GM23338 (cell line): ENCODE results near the gene HSF5. TPM values are rescaled to one million over a fixed set of nuclear protein-coding genes. Genes with fewer than 3 reads are reported as not detected.

Source experiments
- ATAC-seq: fragments of 200-7000 bp; cut with Tn5 transposase; 3 replicates; pipeline ENCODE4 v1.9.1; 2020
- DNase-seq: peaks from one replicate; pipeline ENCODE4 v3.0.0-alpha.2; 2015; ENCODE audit warnings: low spot score
- H2AFZ ChIP-seq: fragments of 200-600 bp; sonication (generic); 2 replicates; pipeline ENCODE4 v1.8.0; 2016; ENCODE audit warnings: antibody characterized with exemption, mild to moderate bottlenecking, moderate library complexity
- H3F3A ChIP-seq: fragments of 200-600 bp; sonication (generic); replicated peaks from 2 replicates; pipeline ENCODE4 v1.8.0; 2017; ENCODE audit warnings: antibody characterized with exemption, mixed run types, low read depth
- H3K27ac ChIP-seq: fragments of 200-600 bp; sonication (generic); 2 replicates; pipeline ENCODE4 v1.6.1; 2016; ENCODE audit warnings: low read depth
- H3K27me3 ChIP-seq: fragments of 200-600 bp; sonication (generic); 2 replicates; pipeline ENCODE4 v1.8.0; 2016; ENCODE audit warnings: mild to moderate bottlenecking, mixed run types, moderate library complexity; ENCODE audit not compliant: insufficient read depth
- H3K36me3 ChIP-seq: fragments of 200-600 bp; sonication (generic); 2 replicates; pipeline ENCODE4 v1.8.0; 2016; ENCODE audit warnings: mild to moderate bottlenecking; ENCODE audit not compliant: insufficient read depth
- H3K4me1 ChIP-seq: fragments of 200-600 bp; sonication (generic); 2 replicates; pipeline ENCODE4 v1.8.0; 2016; ENCODE audit warnings: mild to moderate bottlenecking, moderate library complexity; ENCODE audit not compliant: insufficient read depth
- H3K4me2 ChIP-seq: fragments of 200-600 bp; sonication (generic); 2 replicates; pipeline ENCODE4 v1.7.1; 2017; ENCODE audit warnings: mixed run types
- H3K4me3 ChIP-seq: fragments of 200-600 bp; sonication (generic); 2 replicates; pipeline ENCODE4 v1.6.1; 2016; ENCODE audit warnings: mixed run types
- H3K79me2 ChIP-seq: fragments of 200-600 bp; sonication (generic); replicated peaks from 2 replicates; pipeline ENCODE4 v1.8.0; 2017; ENCODE audit warnings: mild to moderate bottlenecking; ENCODE audit not compliant: insufficient read depth
- H3K9me2 ChIP-seq: fragments of 200-600 bp; sonication (generic); 2 replicates; pipeline ENCODE4 v1.8.0; 2017; ENCODE audit not compliant: insufficient read depth
- H4K20me1 ChIP-seq: fragments of 200-600 bp; sonication (generic); replicated peaks from 2 replicates; pipeline ENCODE4 v1.8.0; 2017; ENCODE audit warnings: mild to moderate bottlenecking; ENCODE audit not compliant: insufficient read depth
- H3K27ac Mint-ChIP-seq: 2 replicates; pipeline ENCODE4 v1.8.0; 2020; ENCODE audit warnings: inconsistent platforms, mild to moderate bottlenecking, moderate library complexity, mixed read lengths
- H3K27me3 Mint-ChIP-seq: 3 replicates; pipeline ENCODE4 v1.8.0; 2022; ENCODE audit warnings: low read depth, mild to moderate bottlenecking, moderate library complexity, mixed read lengths, inconsistent platforms; ENCODE audit not compliant: insufficient read depth, poor library complexity
- H3K36me3 Mint-ChIP-seq: 3 replicates; pipeline ENCODE4 v1.8.0; 2021; ENCODE audit warnings: low read depth, mild to moderate bottlenecking, inconsistent platforms, moderate library complexity, mixed read lengths
- H3K4me1 Mint-ChIP-seq: 3 replicates; pipeline ENCODE4 v1.8.0; 2020; ENCODE audit warnings: mild to moderate bottlenecking, inconsistent platforms, mixed read lengths
- H3K4me3 Mint-ChIP-seq: 3 replicates; pipeline ENCODE4 v1.8.0; 2021; ENCODE audit warnings: moderate library complexity, mild to moderate bottlenecking, inconsistent platforms, mixed read lengths
- H3K9me3 Mint-ChIP-seq: 3 replicates; pipeline ENCODE4 v1.8.0; 2020; ENCODE audit warnings: moderate library complexity, mild to moderate bottlenecking, inconsistent platforms, mixed read lengths
- CREB1 ChIP-seq: fragments of 250-450 bp; sonication (Bioruptor Pico); IDR thresholded peaks from 2 replicates; pipeline ENCODE4 v1.5.0; 2020; ENCODE audit warnings: low read depth, mild to moderate bottlenecking, moderate library complexity
- CTCF ChIP-seq, 2 experiments: fragments of 200-600 bp in 1 of 2; sonication (generic) in 1 of 2; conservative IDR thresholded peaks; 2 replicates each; pipeline versions ENCODE4 v1.5.1 to v1.6.1; 2016 to 2017; ENCODE audit warnings: antibody characterized with exemption in 2 of 2, low read depth in 2 of 2, mild to moderate bottlenecking in 2 of 2, moderate library complexity in 1 of 2
- EZH2 ChIP-seq: fragments of 200-600 bp; sonication (generic); IDR thresholded peaks from one replicate; pipeline ENCODE4 v1.8.0; 2017; ENCODE audit warnings: antibody characterized with exemption, mild to moderate bottlenecking, low read depth; ENCODE audit not compliant: unreplicated experiment
- EZH2phosphoT487 ChIP-seq: fragments of 200-600 bp; sonication (generic); IDR thresholded peaks from one replicate; pipeline ENCODE4 v1.8.1; 2018; ENCODE audit warnings: antibody characterized with exemption; ENCODE audit not compliant: unreplicated experiment
- JUNB ChIP-seq: IDR thresholded peaks from one replicate; pipeline ENCODE4 v1.6.1; 2016; ENCODE audit warnings: antibody characterized with exemption; ENCODE audit not compliant: unreplicated experiment
- POLR2AphosphoS5 ChIP-seq: IDR thresholded peaks from 2 replicates; pipeline ENCODE4 v1.6.1; 2016; ENCODE audit warnings: antibody characterized with exemption, low read depth
- STAT1 ChIP-seq: IDR thresholded peaks from one replicate; pipeline ENCODE4 v1.6.1; 2016; ENCODE audit warnings: antibody characterized with exemption; ENCODE audit not compliant: unreplicated experiment
- ZNF114 ChIP-seq: fragments of 250-450 bp; sonication (Bioruptor Pico); IDR thresholded peaks from 2 replicates; pipeline ENCODE4 v1.5.0; 2020; ENCODE audit warnings: mild to moderate bottlenecking, moderate library complexity
- ZNF331 ChIP-seq: fragments of 250-450 bp; sonication (Bioruptor Pico); IDR thresholded peaks from 2 replicates; pipeline ENCODE4 v1.5.0; 2020; ENCODE audit warnings: low read depth, mild to moderate bottlenecking, moderate library complexity
- polyA plus RNA-seq: library from polyadenylated mRNA; unstranded; fragments of >200 nt; fragmentation: Nextera tagmentation; extraction: Ambion mirVana; gene quantifications from 2 replicates; pipeline ENCODE4 v1.2.1, GENCODE V29; 2016
- total RNA-seq: library from RNA; depleted of rRNA; stranded (reverse); fragments of >200 nt; shearing (Covaris generic); gene quantifications from 2 replicates; pipeline ENCODE4 v1.2.3, GENCODE V29; 2014
- TF ChIP-seq, protein P1 (sequence below): IDR thresholded peaks from 2 replicates; pipeline ENCODE4 v1.6.1; 2016; ENCODE audit warnings: antibody characterized with exemption
- TF ChIP-seq, protein P2 (sequence below): fragments of 250-450 bp; sonication (Bioruptor Pico); IDR thresholded peaks from 2 replicates; pipeline ENCODE4 v1.5.0; 2020; ENCODE audit warnings: mild to moderate bottlenecking, moderate library complexity

The HSF5 gene
- total and polyA plus RNA-seq, 2 experiments from 2014 or later, result 0.24 TPM; not detected in 1

GRCh38 chr17:58412961-58413586 lies 75.1 kb downstream of the HSF5 start:
- Histone ChIP-seq H3F3A (no peaks in the 10 kb centered on the region), H3K9me2 (no peaks in the 10 kb centered on the region), H2AFZ (no peak overlapping the region), H3K27ac (no peak overlapping the region), H3K4me1 (peaks cover 11% of the 10 kb centered on the region), H3K79me2 (no peaks in the 10 kb centered on the region), H4K20me1 (no peaks in the 10 kb centered on the region; the same call in 1 of the 2 replicates), H3K4me3 (no peak overlapping the region), H3K4me2 (no peak overlapping the region), H3K36me3 (no peaks in the 10 kb centered on the region), H3K27me3 (no peaks in the 10 kb centered on the region)
- Mint-ChIP-seq H3K27ac (no peak overlapping the region), H3K36me3 (no peaks in the 10 kb centered on the region), H3K27me3 (no peaks in the 10 kb centered on the region), H3K4me3 (no peak overlapping the region), H3K9me3 (no peaks in the 10 kb centered on the region), H3K4me1 (peaks cover 21% of the 10 kb centered on the region; the same call in 2 of the 3 replicates)
- TF ChIP-seq CTCF (conservative IDR thresholded peaks at IDR 0.05; ENCODE audit: low read depth in 2 of 2), result no peak
- TF ChIP-seq JUNB, result no peak
- no peak for TF ChIP-seq POLR2AphosphoS5
- TF ChIP-seq EZH2phosphoT487, result no peak
- TF ChIP-seq, protein P1, sequence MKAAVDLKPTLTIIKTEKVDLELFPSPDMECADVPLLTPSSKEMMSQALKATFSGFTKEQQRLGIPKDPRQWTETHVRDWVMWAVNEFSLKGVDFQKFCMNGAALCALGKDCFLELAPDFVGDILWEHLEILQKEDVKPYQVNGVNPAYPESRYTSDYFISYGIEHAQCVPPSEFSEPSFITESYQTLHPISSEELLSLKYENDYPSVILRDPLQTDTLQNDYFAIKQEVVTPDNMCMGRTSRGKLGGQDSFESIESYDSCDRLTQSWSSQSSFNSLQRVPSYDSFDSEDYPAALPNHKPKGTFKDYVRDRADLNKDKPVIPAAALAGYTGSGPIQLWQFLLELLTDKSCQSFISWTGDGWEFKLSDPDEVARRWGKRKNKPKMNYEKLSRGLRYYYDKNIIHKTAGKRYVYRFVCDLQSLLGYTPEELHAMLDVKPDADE, result no peak
- no peak for TF ChIP-seq EZH2
- TF ChIP-seq, protein P2, sequence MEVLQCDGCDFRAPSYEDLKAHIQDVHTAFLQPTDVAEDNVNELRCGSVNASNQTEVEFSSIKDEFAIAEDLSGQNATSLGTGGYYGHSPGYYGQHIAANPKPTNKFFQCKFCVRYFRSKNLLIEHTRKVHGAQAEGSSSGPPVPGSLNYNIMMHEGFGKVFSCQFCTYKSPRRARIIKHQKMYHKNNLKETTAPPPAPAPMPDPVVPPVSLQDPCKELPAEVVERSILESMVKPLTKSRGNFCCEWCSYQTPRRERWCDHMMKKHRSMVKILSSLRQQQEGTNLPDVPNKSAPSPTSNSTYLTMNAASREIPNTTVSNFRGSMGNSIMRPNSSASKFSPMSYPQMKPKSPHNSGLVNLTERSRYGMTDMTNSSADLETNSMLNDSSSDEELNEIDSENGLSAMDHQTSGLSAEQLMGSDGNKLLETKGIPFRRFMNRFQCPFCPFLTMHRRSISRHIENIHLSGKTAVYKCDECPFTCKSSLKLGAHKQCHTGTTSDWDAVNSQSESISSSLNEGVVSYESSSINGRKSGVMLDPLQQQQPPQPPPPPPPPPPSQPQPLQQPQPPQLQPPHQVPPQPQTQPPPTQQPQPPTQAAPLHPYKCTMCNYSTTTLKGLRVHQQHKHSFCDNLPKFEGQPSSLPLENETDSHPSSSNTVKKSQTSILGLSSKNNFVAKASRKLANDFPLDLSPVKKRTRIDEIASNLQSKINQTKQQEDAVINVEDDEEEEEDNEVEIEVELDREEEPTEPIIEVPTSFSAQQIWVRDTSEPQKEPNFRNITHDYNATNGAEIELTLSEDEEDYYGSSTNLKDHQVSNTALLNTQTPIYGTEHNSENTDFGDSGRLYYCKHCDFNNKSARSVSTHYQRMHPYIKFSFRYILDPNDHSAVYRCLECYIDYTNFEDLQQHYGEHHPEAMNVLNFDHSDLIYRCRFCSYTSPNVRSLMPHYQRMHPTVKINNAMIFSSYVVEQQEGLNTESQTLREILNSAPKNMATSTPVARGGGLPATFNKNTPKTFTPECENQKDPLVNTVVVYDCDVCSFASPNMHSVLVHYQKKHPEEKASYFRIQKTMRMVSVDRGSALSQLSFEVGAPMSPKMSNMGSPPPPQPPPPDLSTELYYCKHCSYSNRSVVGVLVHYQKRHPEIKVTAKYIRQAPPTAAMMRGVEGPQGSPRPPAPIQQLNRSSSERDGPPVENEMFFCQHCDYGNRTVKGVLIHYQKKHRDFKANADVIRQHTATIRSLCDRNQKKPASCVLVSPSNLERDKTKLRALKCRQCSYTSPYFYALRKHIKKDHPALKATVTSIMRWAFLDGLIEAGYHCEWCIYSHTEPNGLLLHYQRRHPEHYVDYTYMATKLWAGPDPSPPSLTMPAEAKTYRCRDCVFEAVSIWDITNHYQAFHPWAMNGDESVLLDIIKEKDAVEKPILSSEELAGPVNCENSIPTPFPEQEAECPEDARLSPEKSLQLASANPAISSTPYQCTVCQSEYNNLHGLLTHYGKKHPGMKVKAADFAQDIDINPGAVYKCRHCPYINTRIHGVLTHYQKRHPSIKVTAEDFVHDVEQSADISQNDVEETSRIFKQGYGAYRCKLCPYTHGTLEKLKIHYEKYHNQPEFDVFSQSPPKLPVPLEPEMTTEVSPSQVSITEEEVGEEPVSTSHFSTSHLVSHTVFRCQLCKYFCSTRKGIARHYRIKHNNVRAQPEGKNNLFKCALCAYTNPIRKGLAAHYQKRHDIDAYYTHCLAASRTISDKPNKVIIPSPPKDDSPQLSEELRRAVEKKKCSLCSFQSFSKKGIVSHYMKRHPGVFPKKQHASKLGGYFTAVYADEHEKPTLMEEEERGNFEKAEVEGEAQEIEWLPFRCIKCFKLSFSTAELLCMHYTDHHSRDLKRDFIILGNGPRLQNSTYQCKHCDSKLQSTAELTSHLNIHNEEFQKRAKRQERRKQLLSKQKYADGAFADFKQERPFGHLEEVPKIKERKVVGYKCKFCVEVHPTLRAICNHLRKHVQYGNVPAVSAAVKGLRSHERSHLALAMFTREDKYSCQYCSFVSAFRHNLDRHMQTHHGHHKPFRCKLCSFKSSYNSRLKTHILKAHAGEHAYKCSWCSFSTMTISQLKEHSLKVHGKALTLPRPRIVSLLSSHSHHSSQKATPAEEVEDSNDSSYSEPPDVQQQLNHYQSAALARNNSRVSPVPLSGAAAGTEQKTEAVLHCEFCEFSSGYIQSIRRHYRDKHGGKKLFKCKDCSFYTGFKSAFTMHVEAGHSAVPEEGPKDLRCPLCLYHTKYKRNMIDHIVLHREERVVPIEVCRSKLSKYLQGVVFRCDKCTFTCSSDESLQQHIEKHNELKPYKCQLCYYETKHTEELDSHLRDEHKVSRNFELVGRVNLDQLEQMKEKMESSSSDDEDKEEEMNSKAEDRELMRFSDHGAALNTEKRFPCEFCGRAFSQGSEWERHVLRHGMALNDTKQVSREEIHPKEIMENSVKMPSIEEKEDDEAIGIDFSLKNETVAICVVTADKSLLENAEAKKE (CRISPR knock-in tag), result no peak
- no peak for TF ChIP-seq STAT1
- TF ChIP-seq CREB1 (CRISPR knock-in tag), result no peak
- TF ChIP-seq ZNF114 (CRISPR knock-in tag), result no peak
- TF ChIP-seq ZNF331 (CRISPR knock-in tag), result no peak
- DNase-seq, result no peak
- ATAC-seq, result no peak
